Measurements from ENCODE around the gene KCTD4. TPM values are rescaled to one million over a fixed set of nuclear protein-coding genes. Genes with fewer than 3 reads are reported as not detected.

Gene KCTD4
- total and polyA plus RNA-seq, 11 donors, result 0.08 to 0.75 (median 0.12) TPM; not detected in 8

- H3K4me1 ChIP-seq, result peaks cover 0 to 33% (median 15%) of the 10 kb centered on the region in 12 donors
- no peak for DNase-seq
- no peak for TF ChIP-seq CTCF (IDR thresholded peaks at IDR 0.05)
- TF ChIP-seq POLR2A (IDR thresholded peaks at IDR 0.05), result no peak
- H3K4me3 ChIP-seq, result no peak overlapping the region
- H3K27me3 ChIP-seq, result no peaks in the 10 kb centered on the region
- ATAC-seq, result no peak
- no peaks in the 10 kb centered on the region for H3K9me3 ChIP-seq
- H3K27ac ChIP-seq, result peak overlapping the region in 2 of 12 donors; percentile 10 to 22
- WGBS, 4 donors, result 56 to 61% (median 57%) methylated on average over 5 of the region's 5 CpGs
- H3K36me3 ChIP-seq, result peaks cover 0 to 13% (median 7%) of the 10 kb centered on the region in 9 donors
- intact Hi-C loops (cut with DNase I), result no loop called here
Measured at GRCh38 chr13:45205124-45205523, 4.3 kb upstream of the KCTD4 start.

- 69 to 77% (median 71%) methylated on average over 4 of the region's 4 CpGs for WGBS, 4 donors
- intact Hi-C loops (cut with DNase I), result loop anchor here in 2 of 10 donors (10.0 kb wide), 2 partner anchors 85 to 155 kb away; no protein-coding TSS in a partner anchor
- no peak overlapping the region for H3K27ac ChIP-seq
Measured at GRCh38 chr13:45199711-45200110, 1.1 kb downstream of the KCTD4 start.

GRCh38 chr13:45198924-45199323, 1.9 kb downstream of the KCTD4 start:
- no peaks in the 10 kb centered on the region for H3K27me3 ChIP-seq
- no peak overlapping the region for H3K27ac ChIP-seq
- no peak for TF ChIP-seq POLR2A (IDR thresholded peaks at IDR 0.05)
- TF ChIP-seq CTCF (IDR thresholded peaks at IDR 0.05), result no peak
- no peak for ATAC-seq
- DNase-seq, result no peak
- WGBS, 4 donors, result 57 to 64% (median 61%) methylated on average over 3 of the region's 3 CpGs
- H3K4me1 ChIP-seq, result peaks cover 0 to 41% (median 18%) of the 10 kb centered on the region in 12 donors
- intact Hi-C loops (cut with DNase I), result loop anchor here in 2 of 10 donors (10.0 kb wide), 2 partner anchors 86 to 154 kb away; no protein-coding TSS in a partner anchor
- H3K36me3 ChIP-seq, result no peaks in the 10 kb centered on the region
- no peaks in the 10 kb centered on the region for H3K9me3 ChIP-seq
- H3K4me3 ChIP-seq, result no peak overlapping the region

More at GRCh38 chr13:45199711-45200110, 1.1 kb downstream of the KCTD4 start:
- no peak for TF ChIP-seq POLR2A (IDR thresholded peaks at IDR 0.05)
- TF ChIP-seq CTCF (IDR thresholded peaks at IDR 0.05), result no peak
- Histone ChIP-seq H3K36me3 (no peaks in the 10 kb centered on the region), H3K4me1 (peaks cover 0 to 34% (median 19%) of the 10 kb centered on the region in 12 donors), H3K27me3 (no peaks in the 10 kb centered on the region), H3K4me3 (no peak overlapping the region), H3K9me3 (no peaks in the 10 kb centered on the region)
- DNase-seq (no peak), ATAC-seq (peak in 1 of 4 donors; percentile 18)

- Histone ChIP-seq H3K4me1 (peaks cover 0 to 41% (median 18%) of the 10 kb centered on the region in 12 donors), H3K36me3 (no peaks in the 10 kb centered on the region), H3K27me3 (no peaks in the 10 kb centered on the region), H3K4me3 (no peak overlapping the region), H3K27ac (peak overlapping the region in 1 of 12 donors; percentile 20), H3K9me3 (no peaks in the 10 kb centered on the region)
- 53 to 77% (median 66%) methylated on average over 2 of the region's 2 CpGs for whole genome bisulfite sequencing, 4 donors
- DNase-seq, result no peak
- intact Hi-C loops (cut with DNase I), result loop anchor here in 2 of 10 donors (10.0 kb wide), 2 partner anchors 87 to 153 kb away; no protein-coding TSS in a partner anchor
- no peak for ATAC-seq
- TF ChIP-seq POLR2A (IDR thresholded peaks at IDR 0.05), result no peak
- TF ChIP-seq CTCF (IDR thresholded peaks at IDR 0.05), result no peak
Measured at GRCh38 chr13:45198041-45198440, 2.8 kb downstream of the KCTD4 start.

Data from heart left ventricle (tissue), 16 donors.